HepG2 (cell line): ENCODE data around the gene SERPINA3. TPM values are rescaled to one million over a fixed set of nuclear protein-coding genes. Genes with fewer than 3 reads are reported as not detected.

ENCODE experiments used
- BRD4 ChIP-seq: sonication (generic); formaldehyde crosslinking; IDR thresholded peaks from 2 replicates; pipeline ENCODE4 v1.4.0; 2020; ENCODE audit warnings: missing genetic modification reagents
- ELF1 ChIP-seq: sonication (generic); formaldehyde crosslinking; IDR thresholded peaks from 2 replicates; pipeline ENCODE4 v1.4.0; 2020; ENCODE audit warnings: missing genetic modification reagents
- GATAD1 ChIP-seq: IDR thresholded peaks from 2 replicates; pipeline ENCODE4 v1.6.1; 2016; ENCODE audit warnings: missing genetic modification reagents, missing compliant biosample characterization
- HDAC6 ChIP-seq: fragments of 200-600 bp; sonication (generic); IDR thresholded peaks from 2 replicates; pipeline ENCODE4 v1.7.0; 2017; ENCODE audit warnings: mild to moderate bottlenecking, antibody characterized with exemption, low read length, low read depth
- PPARG ChIP-seq: conservative IDR thresholded peaks from 2 replicates; pipeline ENCODE4 v1.6.1; 2016; ENCODE audit warnings: missing biosample characterization, missing genetic modification reagents
- RBFOX2 ChIP-seq: fragments of 200-400 bp; formaldehyde crosslinking; IDR thresholded peaks from 2 replicates; pipeline ENCODE4 v1.6.1; 2017; ENCODE audit warnings: low read depth, mild to moderate bottlenecking, low read length
- SKIL ChIP-seq: sonication (generic); formaldehyde crosslinking; IDR thresholded peaks from 2 replicates; pipeline ENCODE4 v1.8.0; 2022; ENCODE audit warnings: missing genetic modification reagents, mild to moderate bottlenecking, moderate library complexity, borderline replicate concordance
- SRY ChIP-seq: sonication (generic); formaldehyde crosslinking; IDR thresholded peaks from 2 replicates; pipeline ENCODE4 v1.8.0; 2022; ENCODE audit warnings: mild to moderate bottlenecking, missing genetic modification reagents
- ZFP36L2 ChIP-seq: sonication (generic); formaldehyde crosslinking; IDR thresholded peaks from 2 replicates; pipeline ENCODE4 v1.4.0; 2020; ENCODE audit warnings: missing genetic modification reagents
- ZNF230 ChIP-seq: sonication (generic); formaldehyde crosslinking; IDR thresholded peaks from 2 replicates; pipeline ENCODE4 v1.4.0; 2020; ENCODE audit warnings: mild to moderate bottlenecking, missing genetic modification reagents
- ZNF33A ChIP-seq: sonication (generic); formaldehyde crosslinking; IDR thresholded peaks from 2 replicates; pipeline ENCODE4 v1.5.1; 2020; ENCODE audit warnings: missing genetic modification reagents, mild to moderate bottlenecking, moderate library complexity, borderline replicate concordance
- ZNF614 ChIP-seq: IDR thresholded peaks from 2 replicates; pipeline ENCODE4 v1.6.1; 2018; ENCODE audit warnings: missing biosample characterization, missing genetic modification reagents, inconsistent platforms, borderline replicate concordance
- polyA plus RNA-seq, 8 experiments: library from polyadenylated mRNA; depleted of rRNA in 3 of 8; stranded (reverse) in 7 of 8; unstranded in 1 of 8; fragments of >200 nt; fragmentation: Illumina TruSeq in 4 of 8; extraction: Trizol in 4 of 8; gene quantifications; 2 replicates each; pipeline versions ENCODE4 v1.2.1 to v1.2.3, GENCODE V29; 2011 to 2016; ENCODE audit warnings: low read depth in 4 of 8, missing spikeins in 1 of 8, mixed read lengths in 1 of 8; ENCODE audit not compliant: insufficient read depth in 1 of 8
- total RNA-seq, 5 experiments: library from RNA; depleted of rRNA; stranded (reverse); fragments of >200 nt; fragmentation: Illumina TruSeq; extraction: Trizol; gene quantifications; 2 replicates each; pipeline ENCODE4 v1.2.3, GENCODE V29; 2016; ENCODE audit warnings: low read depth in 1 of 5
- TF ChIP-seq, protein P1 (sequence below), 2 experiments: fragments of 450-650 bp in 1 of 2; sonication (generic) in 1 of 2; formaldehyde crosslinking in 1 of 2; IDR thresholded peaks; 2 replicates each; pipeline versions ENCODE4 v1.6.1 to v1.8.0; 2016 to 2022; ENCODE audit warnings: antibody characterized with exemption in 1 of 2, mild to moderate bottlenecking in 1 of 2, missing genetic modification reagents in 1 of 2
- TF ChIP-seq, protein P2 (sequence below): sonication (generic); formaldehyde crosslinking; IDR thresholded peaks from 2 replicates; pipeline ENCODE4 v1.4.0; 2020; ENCODE audit warnings: low read depth, missing genetic modification reagents

Gene SERPINA3
- total and polyA plus RNA-seq, 2 of the 13 experiments (the other 11 are each of a cell fraction or from before 2014, with no cell fraction given): 825 to 2,200 TPM

DNA sequence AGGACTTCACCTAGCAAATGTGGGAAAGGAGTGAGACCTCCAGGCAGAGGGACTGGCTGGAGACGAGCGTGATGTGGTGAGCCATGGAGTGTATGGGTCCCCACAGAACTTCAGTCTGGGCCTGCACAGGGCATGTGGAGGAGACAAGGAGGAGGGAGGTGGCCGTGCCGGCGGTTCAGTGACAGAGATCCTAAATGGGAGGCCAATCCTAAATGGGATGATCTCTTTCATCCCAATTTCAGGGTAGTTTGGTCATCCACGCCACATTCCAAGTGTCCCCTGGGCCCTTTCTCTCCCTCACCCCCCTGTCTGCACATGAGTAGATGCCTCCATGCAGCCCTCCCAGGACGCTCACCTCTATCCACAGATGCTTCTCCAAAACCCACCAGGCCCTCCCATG is 17.8 kb upstream of the SERPINA3 start (continued):
- no peak for TF ChIP-seq ZNF614 (CRISPR knock-in tag)
- TF ChIP-seq PPARG: no peak
- no peak for TF ChIP-seq SKIL (CRISPR knock-in tag)
- TF ChIP-seq BRD4 (CRISPR knock-in tag): no peak; the same call in 1 of the 2 replicates
- TF ChIP-seq HDAC6: no peak
- TF ChIP-seq, protein P1, sequence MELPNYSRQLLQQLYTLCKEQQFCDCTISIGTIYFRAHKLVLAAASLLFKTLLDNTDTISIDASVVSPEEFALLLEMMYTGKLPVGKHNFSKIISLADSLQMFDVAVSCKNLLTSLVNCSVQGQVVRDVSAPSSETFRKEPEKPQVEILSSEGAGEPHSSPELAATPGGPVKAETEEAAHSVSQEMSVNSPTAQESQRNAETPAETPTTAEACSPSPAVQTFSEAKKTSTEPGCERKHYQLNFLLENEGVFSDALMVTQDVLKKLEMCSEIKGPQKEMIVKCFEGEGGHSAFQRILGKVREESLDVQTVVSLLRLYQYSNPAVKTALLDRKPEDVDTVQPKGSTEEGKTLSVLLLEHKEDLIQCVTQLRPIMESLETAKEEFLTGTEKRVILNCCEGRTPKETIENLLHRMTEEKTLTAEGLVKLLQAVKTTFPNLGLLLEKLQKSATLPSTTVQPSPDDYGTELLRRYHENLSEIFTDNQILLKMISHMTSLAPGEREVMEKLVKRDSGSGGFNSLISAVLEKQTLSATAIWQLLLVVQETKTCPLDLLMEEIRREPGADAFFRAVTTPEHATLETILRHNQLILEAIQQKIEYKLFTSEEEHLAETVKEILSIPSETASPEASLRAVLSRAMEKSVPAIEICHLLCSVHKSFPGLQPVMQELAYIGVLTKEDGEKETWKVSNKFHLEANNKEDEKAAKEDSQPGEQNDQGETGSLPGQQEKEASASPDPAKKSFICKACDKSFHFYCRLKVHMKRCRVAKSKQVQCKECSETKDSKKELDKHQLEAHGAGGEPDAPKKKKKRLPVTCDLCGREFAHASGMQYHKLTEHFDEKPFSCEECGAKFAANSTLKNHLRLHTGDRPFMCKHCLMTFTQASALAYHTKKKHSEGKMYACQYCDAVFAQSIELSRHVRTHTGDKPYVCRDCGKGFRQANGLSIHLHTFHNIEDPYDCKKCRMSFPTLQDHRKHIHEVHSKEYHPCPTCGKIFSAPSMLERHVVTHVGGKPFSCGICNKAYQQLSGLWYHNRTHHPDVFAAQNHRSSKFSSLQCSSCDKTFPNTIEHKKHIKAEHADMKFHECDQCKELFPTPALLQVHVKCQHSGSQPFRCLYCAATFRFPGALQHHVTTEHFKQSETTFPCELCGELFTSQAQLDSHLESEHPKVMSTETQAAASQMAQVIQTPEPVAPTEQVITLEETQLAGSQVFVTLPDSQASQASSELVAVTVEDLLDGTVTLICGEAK (IDR thresholded peaks at IDR 0.05): no peak
- TF ChIP-seq, protein P1 (CRISPR knock-in tag; IDR thresholded peaks at IDR 0.05): no peak
- peak; percentile 56; the same call in 1 of the 2 replicates for TF ChIP-seq RBFOX2
- TF ChIP-seq, protein P2, sequence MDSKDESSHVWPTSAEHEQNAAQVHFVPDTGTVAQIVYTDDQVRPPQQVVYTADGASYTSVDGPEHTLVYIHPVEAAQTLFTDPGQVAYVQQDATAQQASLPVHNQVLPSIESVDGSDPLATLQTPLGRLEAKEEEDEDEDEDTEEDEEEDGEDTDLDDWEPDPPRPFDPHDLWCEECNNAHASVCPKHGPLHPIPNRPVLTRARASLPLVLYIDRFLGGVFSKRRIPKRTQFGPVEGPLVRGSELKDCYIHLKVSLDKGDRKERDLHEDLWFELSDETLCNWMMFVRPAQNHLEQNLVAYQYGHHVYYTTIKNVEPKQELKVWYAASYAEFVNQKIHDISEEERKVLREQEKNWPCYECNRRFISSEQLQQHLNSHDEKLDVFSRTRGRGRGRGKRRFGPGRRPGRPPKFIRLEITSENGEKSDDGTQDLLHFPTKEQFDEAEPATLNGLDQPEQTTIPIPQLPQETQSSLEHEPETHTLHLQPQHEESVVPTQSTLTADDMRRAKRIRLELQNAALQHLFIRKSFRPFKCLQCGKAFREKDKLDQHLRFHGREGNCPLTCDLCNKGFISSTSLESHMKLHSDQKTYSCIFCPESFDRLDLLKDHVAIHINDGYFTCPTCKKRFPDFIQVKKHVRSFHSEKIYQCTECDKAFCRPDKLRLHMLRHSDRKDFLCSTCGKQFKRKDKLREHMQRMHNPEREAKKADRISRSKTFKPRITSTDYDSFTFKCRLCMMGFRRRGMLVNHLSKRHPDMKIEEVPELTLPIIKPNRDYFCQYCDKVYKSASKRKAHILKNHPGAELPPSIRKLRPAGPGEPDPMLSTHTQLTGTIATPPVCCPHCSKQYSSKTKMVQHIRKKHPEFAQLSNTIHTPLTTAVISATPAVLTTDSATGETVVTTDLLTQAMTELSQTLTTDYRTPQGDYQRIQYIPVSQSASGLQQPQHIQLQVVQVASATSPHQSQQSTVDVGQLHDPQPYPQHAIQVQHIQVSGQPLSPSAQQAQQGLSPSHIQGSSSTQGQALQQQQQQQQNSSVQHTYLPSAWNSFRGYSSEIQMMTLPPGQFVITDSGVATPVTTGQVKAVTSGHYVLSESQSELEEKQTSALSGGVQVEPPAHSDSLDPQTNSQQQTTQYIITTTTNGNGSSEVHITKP (CRISPR knock-in tag): no peak
- TF ChIP-seq ELF1 (CRISPR knock-in tag): no peak
- no peak for TF ChIP-seq ZNF33A
- TF ChIP-seq ZFP36L2: no peak
- no peak for TF ChIP-seq SRY
- TF ChIP-seq GATAD1: no peak
- TF ChIP-seq ZNF230: peak; percentile 9; the same call in 1 of the 2 replicates
